NCI-H146 treated with DMSO at 0.1 percent for 48 hours (cell line): ENCODE measurements around the gene GAPDH.
"Not testable (repeated sequence)": the region's sequence is repeated elsewhere in the genome, so short reads cannot be mapped to it uniquely, and the experiment has no call there.

Experiments
- DNase-seq: peaks from one replicate; lab custom pipeline; 2025; ENCODE audit not compliant: unreplicated experiment; lab: John Stamatoyannopoulos, UW

The GAPDH gene

DNA sequence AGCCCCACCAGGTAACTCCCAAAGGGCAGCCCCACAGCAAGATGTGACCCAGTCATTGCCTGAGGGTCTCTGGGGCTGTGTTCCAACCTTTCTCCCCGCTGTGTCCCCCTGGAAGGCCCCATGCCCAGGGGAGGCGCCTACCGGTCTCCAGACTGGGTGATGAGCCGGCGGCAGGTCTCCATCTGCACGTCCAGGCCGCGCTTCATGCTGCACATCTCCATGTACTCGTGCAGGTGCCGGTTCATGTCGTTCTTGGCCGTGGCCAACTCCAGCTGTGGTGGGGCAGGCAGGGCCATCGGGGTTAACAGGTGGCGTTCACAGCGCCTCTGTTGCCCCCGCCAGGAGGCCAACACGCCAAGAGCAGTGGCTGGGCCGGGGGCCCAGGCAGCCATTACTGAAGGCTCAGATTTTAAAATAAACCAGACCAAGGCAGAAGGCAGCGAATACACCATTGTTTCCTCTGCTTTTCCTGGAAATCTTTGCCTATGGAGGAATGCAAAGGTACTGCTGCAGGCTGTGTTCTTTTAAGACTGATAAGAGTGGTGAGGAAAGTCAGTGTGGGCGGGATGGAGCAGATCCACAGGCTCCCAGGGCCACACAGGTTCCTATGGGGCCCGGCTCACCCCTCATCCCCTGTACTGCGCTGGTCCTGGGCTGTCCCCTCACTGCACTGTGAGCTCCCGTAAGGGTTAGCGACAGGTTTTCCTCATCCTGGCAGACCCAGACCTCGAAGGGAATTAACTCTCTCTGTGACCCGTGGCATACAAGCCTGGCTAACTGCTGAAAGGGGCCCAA lies 7.3 kb downstream of the GAPDH start:
- DNase-seq, result no peak

DNA sequence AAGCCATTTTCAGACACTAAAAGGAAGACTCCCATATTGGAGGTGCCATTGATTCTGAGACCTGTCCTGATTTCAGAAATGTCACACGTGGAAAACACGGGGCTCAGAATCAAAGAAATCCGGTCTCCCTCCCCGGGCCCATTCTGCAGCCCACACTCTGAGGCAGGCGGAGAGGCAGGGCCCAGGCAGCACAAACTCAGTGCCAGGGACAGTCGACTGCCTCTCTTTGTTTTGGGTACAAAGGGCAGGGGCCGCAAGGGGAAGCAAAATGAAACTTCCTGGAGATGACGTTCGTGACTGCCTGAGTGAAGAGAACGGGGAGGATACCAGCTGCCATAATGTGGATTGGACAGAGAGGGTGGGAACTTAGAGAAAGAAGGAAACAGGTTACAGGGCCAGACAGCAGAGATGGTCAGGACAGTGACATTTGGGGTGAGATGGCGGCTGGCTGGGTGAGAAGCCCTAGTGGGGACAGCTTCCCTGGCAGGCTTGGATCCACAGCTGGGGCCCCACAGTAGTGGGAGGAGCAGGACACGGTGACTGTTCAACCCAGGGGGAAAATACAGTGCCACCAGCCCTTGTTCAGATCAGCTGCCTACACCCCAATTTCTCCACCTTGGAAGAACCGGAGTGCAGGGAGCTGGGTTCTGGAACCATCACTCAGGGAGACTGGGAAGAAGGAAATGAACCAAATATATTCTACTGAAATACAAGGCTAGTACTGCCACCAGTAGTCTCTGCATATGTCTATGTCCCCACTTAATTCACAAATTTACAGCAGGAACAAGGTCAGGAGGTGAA lies 8.1 kb downstream of the GAPDH start:
- DNase-seq, result no peak

DNA sequence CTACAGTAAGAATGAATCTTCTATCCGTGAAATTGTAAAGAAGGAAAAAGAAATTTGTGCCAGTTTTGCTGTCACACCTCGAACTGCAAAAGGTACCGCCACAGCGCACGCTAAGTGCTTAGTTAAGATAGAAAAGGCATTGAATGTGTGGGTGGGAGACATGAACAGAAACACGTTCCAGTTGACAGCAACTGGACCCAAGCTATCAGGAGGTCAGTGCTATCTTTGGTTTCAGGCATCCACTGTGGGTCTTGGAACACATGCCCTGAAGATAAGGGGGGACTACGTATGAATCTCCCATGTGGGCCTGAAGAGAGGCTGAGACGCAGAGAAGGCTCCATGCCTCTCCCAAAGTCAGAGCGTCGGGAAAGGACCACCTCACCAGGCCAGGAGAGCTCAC lies 11.7 kb downstream of the GAPDH start:
- no peak for DNase-seq

DNA sequence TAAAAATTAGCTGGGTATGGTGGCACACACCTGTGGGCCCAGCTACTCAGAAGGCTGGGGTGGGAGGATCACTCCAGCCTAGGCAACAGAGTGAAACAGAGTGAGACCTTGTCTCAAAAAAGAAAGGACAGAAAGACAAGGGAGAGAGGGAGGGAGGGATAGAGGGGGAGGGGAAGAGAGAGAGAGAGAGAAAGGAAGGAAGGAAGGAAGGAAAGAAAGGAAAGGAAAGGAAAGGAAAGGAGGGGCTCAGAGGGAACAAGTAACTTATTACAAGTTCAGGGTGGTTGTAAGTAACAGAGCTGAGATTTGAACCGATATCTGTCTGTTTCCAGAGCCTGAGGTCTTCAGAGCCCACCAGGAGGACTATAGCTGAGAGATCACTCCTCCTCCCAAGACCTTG lies 13.2 kb downstream of the GAPDH start:
- no peak for DNase-seq

DNA sequence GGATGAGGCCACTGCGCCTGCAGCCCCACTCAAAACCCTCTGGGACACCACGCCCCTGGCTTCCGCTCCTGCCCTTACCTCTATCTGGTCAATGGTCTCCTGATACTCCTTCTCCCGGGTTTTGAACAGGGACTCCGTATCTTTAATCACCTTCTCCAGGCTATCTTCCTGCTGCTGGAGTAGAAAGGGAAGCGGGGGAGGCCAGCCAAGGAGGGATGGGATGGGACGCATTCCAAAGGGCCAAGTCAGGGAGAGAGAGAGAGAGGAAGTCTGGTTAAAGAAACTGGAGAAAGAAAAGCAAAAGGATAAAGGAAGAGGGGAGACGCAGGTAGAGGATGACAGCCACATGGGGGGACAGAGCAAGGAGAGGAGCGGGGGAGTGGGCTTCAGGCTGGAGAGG lies 13.7 kb downstream of the GAPDH start:
- DNase-seq, result no peak

DNA sequence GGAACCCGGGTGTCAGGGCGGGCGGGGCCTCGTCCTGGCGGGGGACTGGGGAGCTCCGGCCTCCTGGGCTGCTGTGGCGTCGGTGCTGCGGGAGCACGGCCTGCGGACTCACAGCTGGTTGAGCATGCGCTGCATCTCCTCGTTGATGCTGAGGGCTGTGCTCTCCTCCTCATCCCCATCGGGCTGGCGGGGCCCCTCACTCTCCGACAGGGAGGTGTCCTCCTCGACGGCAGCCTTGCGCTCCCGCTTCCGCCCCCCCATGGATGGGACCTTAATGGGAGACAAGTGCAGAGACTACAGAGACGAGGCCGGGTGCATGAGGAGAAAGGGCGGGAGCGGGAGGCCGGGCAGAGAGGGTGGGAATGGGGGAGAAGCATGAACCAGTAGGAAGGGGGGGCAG lies 14.2 kb downstream of the GAPDH start:
- DNase-seq, result no peak

DNA sequence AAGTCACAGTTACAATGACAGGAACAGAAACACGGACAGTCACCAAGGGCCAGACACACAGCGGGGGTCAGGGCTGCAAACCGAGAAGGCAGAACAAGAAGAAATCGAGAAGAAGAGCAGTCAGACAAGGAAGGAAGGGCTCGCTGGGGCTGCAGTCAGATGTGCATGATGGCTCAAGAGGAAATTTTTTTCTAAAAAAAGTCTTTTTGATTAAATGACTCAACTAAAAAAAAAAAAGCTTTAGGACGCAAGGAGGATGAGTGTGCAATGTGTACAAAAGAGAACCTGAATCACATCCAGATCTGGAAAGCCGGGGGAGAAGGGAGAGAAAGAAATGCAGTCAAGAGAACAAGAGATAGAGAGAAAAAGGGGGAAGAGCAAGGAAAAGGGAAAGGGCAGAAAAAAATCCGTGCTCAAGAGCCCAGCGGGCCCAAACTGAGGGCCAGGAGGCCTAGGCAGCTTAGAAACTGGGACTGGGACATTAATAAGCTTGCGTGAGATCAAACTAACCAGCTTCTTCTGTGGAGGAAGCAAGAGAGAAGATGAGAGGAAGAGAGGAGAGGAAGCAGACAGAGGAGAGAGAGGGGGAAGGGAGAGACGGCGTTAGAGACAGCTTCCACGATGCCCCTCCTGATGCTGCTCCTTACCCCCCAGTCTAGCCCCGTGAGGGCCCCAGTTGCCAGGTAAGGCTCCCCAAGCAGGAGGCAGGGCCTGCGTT lies 14.8 kb downstream of the GAPDH start:
- DNase-seq, result no peak

DNA sequence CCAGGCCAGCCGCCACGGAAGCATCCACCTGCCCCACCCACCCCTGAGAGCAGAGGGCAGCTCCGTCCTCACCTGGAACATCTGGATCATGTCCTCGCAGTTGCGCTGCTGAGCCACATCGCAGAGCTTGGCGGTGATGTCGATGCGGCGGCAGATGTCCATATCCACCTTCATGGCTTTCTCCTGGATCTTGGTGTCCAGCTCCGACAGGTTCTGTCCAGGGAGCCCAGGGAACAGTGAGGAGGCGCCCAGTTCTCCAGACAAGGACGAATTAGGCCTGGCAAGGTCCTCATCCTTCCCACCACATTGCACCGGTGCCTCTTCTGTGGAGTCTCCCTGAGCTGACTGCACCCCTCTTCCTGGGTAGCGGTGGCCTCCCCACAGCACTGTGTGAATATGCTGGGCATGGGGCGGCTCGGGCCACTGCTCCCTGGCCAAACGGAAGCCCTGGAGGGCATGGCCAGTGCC lies 15.4 kb downstream of the GAPDH start:
- DNase-seq, result no peak

DNA sequence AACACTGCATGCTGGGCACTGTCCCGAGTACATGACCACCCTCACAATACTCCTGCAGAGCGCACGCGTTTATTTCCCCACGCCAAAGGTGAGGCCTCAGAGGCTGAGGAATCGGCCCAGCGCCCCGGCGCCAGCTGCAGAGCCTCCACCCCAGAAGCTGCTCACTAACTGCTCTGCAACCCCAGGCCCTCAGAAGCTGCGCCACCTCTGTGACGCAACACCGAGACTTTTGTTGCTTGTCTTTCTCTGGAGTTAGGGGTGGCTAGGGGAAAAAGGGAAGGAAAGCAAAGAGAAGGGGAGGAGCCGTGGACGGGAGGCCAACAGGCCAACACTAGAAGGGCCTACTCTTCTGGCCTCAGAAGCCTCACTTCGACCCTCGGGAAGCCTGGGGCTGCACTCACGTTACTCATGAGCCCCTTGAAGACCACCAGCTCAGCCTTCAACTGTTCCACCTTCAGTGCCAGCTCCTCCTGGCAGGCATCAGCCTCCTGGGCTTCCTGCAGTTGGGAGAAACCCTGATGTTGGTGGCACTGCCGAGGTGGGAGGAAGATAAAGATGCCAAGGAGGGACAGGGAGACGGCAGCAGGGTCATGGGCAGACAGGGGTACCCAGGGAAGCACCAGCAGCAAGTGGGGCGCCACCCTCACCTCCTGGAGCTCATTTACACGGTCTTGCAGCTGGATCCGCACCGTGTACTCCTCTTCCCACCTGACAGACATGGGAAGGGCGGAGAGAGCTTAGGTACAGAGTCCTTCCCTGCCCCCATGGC lies 16.2 kb downstream of the GAPDH start:
- no peak for DNase-seq

DNA sequence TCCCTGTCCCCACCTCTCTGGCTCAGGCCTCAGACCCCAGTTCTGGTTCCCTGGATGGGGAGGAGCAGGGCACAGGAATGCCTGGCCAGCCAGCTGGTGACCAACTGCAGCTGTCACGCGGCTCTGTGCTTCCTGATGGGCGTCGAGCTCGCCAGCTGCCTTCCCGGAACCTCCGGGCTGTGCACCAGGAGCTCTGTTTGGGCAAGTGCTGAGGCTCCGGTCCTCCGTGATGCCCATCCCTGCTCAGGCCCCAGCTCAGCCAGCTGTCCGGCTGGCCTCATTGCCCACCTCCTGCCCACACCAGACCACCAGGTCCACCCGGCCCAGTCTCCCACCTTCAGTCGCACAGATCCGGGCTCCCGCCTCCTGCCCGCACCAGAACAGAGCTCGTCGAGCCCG lies 16.7 kb downstream of the GAPDH start:
- DNase-seq, result no peak

DNA sequence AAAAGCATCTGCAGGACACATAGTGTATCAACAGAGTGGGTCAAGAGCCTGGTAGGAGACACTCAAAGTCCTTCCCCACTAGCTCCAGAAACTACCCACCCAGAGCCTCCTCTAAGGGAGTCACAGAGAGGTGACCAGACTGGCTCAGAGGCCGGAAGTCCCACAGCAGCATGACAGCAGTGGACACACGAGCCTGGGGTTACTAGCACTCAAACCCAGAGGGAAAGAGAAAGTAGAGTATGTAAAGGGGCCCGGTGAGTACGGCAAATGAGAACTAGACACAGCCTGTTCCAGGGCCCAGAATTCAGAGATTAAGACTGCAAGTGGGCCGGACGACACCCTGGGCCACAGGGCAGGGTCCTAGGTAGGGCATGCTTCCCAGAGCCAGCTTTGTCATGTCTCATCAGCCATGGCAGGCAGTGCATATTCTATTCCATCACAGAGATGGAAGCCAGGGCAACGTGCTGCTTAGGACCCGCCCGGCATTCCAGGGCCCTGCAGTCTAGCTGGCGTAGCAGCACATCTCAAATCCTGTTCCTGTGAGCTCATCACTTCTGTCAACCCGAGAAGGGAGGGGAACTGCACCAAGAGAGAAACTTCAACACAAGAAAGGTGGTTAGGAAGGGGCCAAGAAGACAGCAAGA lies 17.3 kb downstream of the GAPDH start:
- no peak for DNase-seq

DNA sequence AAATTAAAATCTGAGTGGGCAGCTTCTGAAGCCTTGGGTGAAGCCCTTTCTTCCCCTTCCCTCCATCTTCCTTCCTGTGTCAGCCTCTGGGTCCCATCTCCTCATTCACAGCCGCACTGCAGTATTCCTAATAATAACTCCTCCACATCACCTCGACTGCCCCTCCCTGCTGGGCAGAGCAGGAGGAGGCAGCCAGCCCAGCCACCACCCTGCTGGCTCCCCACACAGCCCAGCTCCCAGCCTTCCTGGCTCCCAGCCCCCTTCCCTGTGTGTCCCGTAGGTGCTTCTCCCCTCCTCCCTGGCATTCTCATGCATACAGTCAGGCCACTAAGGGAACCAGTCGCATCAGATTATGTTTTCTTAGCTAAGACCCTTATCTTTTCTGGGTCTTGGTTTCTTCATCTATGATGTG lies 17.8 kb downstream of the GAPDH start:
- no peak for DNase-seq

DNA sequence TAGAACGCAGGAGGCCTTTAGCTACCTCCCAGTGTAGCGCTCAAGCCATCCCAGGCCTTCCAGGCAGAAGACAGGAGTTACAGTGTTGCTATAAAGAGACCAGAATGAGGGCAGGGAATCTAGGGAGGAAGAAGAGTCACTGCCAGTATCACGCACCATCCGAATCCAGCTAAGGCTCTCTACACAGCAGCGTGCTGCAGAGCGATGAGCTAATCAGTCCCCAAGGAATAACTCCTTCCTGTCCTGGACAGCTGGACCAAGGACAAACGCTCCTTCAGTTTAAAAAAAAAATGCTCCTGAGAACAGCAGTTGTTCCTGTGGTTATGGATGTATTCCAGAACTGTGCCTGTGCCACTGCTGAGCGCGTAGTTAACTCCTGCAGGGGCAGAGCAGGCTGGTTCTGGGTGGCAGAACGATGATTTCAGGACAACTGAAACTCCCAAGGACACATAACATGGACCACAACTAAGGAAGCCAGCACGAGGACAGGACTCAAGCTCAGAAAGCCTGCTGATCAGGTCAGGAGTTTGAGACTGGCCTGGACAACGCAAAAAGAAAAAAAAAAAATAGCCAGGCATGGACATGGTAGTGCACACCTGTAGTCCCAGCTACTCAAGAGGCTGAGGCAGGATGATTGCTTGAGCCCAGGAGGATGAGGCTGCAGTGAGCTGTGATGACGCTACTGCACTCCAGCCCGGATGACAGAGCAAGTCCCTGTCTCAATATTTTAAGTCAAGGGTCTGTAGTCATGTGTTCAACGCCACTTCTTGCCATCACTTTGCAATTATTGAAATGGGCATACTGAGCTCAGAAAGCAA lies 18.9 kb downstream of the GAPDH start:
- no peak for DNase-seq

DNA sequence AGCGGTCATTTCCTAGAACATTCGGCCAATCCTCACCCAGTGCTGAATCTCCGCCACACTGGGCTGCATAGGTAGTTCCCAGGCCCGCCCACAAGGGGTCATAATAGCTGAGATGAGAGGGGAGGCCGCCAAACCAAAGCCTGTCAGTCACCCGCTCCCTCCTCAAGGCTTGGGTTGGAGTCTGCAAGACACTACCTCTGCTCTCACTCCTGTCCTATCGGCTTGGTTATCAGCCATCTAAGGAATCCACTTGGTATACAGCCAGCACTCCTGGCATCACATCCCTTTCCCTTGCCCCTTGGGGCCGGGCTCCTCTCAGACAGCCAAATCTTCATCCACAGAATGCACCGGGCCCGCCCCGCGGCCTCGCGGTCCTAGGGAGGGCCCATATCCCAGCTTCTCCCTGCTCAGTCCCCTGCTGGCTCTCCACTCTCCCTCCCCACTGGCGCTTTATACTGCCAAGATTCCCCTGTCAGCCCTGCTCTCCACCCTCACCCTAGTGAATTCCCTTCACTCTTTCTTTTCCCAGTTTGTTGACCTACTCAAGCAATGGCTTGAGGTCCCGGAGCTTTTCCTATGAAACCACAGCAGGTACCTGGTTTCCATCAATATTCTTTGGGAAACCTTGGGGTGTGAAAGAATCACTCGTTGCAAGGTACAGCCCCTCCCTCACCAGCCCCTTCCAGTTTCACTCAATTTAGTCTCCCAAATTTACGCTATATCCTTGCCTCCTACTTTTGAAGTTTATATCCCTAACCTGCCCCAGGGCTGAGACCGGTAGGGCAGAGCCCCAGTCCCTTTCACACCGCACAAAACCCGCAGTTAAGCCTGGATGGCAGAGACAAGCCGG lies 20.1 kb downstream of the GAPDH start:
- no peak for DNase-seq

DNA sequence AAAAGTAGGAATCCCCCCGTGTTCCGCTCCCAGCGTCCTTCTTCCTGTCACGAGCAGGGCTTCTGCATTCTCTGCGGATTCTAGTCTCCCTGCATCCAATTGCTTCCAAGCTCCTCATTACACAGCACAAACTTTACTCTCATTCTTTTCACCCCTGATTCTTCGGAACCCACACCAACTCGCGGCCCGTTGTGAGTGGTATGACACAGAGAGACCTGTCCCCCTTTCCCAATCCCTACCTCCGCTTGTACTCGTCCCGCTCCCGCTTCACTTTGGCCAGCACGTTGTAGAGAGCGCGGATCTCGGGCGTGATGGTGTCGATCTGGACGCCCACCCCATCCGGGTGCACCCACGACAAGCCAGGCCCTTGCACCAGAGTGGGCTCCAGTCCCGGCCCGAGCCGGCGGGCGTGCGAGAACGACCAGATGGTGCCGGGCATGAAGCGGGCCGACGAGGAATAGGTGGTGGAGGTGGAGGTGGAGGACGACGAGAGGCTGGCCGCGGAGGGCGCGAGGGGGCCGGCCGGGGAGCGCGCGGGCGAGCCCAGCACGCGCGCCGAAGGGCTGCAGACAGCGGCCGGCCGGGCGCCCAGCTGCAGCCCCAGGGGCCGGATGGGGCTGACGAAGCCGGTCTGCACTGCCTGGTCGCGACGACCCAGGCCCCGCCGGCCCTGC lies 20.8 kb downstream of the GAPDH start:
- no peak for DNase-seq

DNA sequence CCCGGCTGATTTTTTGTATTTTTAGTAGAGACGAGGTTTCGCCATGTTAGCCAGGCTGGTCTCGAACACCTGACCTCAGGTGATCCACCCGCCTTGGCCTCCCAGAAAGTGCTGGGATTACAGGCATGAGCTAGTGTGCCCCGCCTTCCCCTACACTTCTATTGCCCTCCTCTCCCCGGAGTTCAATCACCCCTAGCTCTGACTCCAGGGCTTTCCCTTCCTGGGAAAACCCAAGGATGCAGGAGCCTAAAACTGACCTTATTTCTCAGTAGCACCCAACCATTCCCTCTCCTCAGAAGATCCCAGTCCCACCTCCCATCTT lies 22.1 kb downstream of the GAPDH start:
- not testable (repeated sequence) for DNase-seq

DNA sequence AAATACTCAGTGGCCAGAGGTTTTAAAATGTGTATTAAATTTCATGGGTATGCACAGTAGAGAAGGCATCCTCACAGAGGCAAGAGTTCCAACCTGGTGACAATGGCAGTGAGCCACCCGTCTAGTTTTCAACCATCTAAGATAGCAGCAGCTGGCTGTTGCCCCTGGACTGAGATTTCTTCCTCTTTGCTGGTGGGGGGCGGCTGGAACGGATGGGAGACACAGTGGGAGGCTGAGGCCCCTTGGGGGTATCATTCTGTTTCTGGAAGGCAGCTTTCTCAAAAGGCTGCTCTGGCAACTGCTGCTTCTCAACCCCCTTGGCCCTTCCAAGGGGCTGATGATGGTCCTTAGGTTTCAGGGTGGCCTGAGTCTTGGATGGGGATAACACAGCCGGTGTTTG lies 22.5 kb downstream of the GAPDH start:
- DNase-seq, result no peak

DNA sequence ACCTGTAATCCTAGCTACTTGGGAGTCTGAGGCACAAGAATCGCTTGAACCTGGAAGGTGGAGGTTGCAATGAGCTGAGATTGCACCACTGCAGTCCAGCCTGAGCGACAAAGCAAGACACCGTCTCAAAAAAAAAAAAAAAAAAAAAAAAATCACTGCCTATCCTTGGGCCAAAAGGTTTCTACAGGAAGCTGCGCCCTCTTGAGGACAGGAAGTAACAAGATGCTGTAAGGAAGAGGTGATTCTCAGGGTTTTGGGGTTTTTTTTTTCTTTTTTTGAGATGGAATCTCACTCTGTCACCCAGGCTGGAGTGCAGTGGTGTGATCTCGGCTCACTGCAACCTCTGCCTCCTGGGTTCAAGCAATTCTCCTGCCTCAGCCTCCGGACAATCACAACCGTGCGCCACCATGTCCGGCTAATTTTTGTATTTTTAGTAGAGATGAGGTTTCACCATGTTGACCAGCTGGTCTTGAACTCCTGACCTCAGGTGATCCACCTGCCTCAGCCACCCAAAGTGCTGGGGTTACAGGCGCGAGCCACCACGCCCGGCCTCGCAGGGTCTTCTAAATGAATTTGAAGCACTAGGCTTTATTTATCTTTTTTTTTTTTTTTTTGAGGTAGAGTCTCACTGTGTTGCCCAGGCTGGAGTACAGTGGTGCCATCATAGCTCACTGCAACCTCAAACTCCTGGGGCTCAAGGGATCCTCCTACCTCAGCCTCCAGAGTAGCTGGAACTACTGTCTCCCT lies 23.9 kb downstream of the GAPDH start:
- not testable (repeated sequence) for DNase-seq
